Activated CD8-positive, alpha-beta memory T cell treated with anti-CD3 and anti-CD28 coated beads for 48 hours (primary cell): ENCODE measurements around the gene SELE.
"Not testable (repeated sequence)": the region's sequence is repeated elsewhere in the genome, so short reads cannot be mapped to it uniquely, and the experiment has no call there.

Experiments
- DNase-seq, 3 experiments: peaks; one replicate each; pipeline ENCODE4 v3.0.0-alpha.2; 2020; ENCODE audit warnings: low read depth in 2 of 3, low spot score in 2 of 3

The SELE gene

DNA sequence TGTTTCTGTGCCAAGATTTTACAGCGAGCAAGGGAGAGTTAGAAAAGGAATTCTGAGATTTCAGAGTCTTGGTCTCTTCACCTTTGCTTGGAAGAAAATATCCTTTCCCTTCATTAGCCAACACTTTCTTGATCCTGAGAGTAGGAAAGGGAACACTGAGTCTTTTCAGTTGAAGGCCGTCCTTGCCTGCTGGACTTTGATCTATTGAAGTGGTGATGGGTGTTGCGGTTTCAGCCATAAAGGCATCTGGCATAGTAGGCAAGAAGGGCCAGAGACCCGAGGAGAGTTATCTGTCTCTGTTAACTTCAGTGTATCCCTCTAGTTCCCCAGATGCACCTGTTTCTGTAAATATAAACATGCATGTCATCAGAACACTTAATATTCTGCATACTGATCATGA, 9.7 kb downstream of the SELE start:
- no peak for DNase-seq

GRCh38 chr1:169723763-169724162, 10.1 kb downstream of the SELE start:
- DNase-seq: no peak

- DNase-seq: no peak
These were observed 11.1 kb downstream of the SELE start for GRCh38 chr1:169722779-169723178.

- not testable (repeated sequence) for DNase-seq
These were observed 18.8 kb downstream of the SELE start for GRCh38 chr1:169715100-169715499.

DNA sequence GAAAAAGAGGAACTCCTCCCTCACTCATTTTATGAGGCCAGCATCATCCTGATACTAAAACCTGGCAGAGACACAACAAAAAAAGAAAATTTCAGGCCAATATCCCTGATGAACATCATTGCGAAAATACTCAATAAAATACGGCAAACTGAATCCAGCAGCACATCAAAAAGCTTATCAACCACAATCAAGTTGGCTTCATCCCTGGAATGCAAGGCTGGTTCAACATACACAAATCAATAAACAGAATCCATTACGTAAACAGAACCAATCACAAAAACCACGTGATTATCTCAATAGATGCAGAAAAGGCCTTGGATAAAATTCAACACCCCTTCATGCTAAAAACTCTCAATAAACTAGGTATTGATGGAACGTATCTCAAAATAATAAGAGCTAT, 20.8 kb downstream of the SELE start:
- not testable (repeated sequence) for DNase-seq

DNA sequence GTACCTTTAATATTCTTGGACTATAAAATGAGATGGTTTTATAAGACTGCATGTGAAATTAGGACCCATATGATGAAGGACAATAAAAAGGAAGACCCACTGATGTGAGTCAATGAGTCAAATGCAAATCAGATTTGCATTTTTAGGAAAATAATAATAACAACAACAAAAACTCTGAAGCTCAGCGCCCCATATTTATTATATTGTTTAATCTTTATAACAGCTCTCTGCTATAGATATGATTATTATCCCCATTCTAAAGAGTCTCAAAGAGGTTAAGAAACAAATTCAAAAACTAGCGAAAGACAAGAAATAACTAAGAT, 21.6 kb downstream of the SELE start:
- DNase-seq: no peak

- DNase-seq: no peak
These were observed 22.2 kb downstream of the SELE start, which contains the start of gene SELL for GRCh38 chr1:169711469-169712308. TSS of gene SELL (minus strand) at chr1:169711620. CDS start at chr1:169711498, 122 bp downstream.

DNA sequence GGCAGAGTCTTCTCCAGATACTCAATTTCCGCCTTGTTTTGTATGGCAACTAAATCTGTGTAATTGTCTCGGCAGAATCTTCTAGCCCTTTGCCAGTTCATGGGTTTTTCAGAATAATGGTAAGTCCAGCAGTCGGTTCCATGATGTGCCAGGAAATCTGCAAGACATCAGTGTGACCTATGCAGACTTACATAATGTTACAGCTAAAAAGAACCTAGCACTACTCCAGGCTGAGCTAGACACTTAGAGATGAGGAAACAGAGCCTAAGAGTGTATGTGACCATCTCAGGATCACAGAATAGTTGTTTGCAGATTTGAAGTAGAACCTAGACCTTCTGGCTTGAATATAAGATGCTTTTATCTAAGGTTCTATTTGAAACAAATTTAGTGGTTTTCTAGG, 25.2 kb downstream of the SELE start:
- DNase-seq: no peak

DNA sequence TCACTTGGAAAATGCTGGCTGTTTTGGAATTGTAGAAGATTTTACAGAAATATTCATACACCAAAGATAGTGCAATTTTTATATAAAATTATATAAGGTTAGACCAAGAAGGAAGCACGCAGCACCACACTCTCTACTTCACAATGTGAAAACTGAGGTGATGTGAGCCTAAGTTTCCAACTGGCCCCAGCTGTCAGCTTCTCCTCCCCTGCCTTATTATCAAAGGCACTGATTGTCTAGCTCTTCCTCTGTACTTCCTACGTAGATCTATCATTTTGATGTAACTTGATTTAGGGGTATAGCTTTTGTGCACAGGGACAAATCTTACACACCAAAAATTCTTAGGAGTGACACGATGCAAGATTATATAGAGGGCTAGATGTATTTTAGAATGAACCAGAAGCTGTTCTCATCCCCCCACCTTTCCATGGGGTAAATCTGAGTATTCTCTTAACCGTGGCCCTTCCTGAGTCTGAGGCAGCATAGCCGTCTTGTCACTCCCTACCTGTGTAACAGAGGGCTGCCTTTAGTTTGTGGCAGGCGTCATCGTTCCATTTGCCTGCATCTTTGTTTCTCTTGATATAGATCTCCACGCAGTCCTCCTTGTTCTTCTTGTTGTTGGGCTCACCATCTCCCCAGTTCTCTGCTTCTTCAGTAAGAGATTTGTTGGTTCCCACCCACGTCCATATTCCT, 25.8 kb downstream of the SELE start:
- no peak for DNase-seq

- no peak for DNase-seq
These were observed 29.1 kb downstream of the SELE start for GRCh38 chr1:169704797-169705196.

GRCh38 chr1:169701261-169702005, 32.4 kb downstream of the SELE start:
- DNase-seq: no peak

- DNase-seq: no peak
These were observed 34.2 kb downstream of the SELE start for GRCh38 chr1:169699707-169700106.

DNA sequence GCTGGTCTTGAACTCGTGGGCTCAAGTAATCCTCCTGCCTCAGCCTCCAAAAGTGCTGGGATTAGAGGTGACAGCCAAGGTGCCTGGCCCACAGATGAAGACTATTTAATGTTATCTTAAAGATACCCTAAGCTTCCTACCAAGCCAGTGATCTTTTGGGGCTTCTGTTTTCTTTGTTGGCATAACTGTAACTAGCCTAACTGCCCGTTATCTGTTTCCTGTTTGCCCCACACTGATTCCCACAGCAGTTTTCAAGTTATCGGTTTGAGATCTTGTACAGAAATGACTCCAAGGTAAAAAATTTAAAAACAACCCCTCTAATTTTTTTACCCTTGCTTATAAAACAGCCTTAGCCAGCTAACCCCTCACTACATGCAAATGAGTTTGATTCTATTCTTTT, 34.9 kb downstream of the SELE start:
- no peak for DNase-seq

DNA sequence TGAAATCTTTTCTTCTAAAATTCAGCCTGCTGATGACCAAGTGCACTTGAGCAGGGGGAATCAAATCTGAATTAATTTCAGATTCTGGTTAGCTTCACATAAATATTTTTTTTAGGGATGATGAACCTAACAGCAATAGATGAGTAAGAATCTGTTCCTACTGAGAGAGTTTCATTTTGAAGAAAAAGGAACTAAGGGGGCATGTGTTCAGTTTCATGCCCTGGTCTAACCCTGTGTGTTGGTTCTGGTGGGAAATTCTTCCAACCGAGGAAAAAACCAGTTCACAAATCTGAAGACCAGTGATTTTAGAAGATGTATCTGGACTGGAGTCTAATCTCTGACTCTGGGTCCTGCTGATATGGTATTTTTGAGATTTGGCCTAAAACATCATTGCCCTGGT, 36.1 kb downstream of the SELE start:
- no peak for DNase-seq

- no peak for DNase-seq
These were observed 37.4 kb downstream of the SELE start for GRCh38 chr1:169696273-169697100.

- no peak for DNase-seq
These were observed 39.4 kb downstream of the SELE start for GRCh38 chr1:169694304-169695075.

DNA sequence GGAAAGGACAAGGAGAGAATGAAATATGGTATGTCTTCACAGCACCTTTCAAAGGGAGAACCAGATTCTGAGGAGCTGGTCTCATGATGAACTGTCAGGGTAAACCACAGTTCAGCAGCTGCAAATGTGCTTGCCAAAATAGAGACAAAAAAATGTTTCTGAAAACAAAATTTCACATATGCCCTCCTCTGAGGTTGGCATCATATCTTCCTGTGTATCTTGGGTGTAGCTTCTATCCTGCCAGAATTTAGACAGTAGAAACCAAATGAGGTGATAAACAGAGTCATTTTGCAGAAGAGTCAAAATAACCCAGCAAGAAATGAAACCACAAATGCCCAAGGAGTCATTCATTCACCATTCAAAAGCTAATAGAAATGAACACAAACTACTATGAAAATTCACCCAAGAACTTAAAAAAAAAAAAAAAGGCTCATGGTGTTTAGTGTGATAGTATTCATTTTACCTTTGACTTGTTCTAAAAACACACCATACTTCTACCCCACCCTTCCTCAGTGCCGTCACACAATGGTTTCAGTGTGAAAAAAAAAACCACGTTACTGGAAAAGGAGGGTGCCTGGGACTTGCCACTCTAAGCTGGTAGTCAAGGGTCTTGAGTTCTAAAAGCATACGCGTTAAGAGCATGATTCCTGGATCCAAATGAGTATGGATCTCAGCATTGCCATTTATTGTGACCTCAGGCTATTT, 41.0 kb downstream of the SELE start:
- DNase-seq: no peak

DNA sequence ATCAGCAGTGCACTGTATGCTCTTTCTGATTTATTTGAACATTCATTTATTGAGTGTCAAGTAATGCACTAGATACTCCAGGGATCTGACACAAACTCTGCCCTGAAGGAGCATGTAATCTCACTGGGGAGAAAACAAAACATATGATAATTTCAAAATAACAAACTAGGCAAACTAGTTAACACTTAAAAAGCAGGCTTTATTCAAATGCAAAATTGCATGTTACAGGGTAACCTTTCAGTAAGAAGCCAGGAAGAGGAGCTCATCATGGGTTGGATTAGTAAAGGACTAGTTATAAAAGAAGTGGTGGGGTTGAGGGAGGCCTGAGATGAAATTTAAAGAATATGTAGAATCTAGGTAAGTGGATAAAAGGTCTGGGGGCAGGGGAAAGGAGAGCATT, 43.4 kb downstream of the SELE start:
- DNase-seq: no peak

- no peak for DNase-seq
These were observed 44.5 kb downstream of the SELE start for GRCh38 chr1:169689395-169689794.

DNA sequence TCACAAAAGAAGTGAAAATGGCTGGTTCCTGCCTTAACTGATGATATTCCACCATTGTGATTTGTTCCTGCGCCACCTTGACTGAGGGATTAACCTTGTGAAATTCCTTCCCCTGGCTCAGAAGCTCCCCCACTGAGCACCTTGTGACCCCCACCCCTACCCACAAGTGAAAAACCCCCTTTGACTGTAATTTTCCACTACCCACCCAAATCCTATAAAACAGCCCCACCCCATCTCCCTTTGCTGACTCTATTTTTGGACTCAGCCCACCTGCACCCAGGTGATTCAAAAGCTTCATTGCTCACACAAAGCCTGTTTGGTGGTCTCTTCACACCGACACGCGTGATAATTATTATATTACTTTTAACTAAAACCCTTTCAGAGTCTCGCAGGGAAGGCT, 45.5 kb downstream of the SELE start:
- DNase-seq: not testable (repeated sequence)
